OCI-LY3 (cell line): ENCODE measurements around the gene TTC7B.

ENCODE experiments used
- CTCF ChIP-seq: fragments of 200-600, 300-600 bp; sonication (generic); IDR thresholded peaks from 2 replicates; pipeline ENCODE4 v1.5.1; 2014; ENCODE audit warnings: antibody characterized with exemption, low read length, low read depth
- EZH2phosphoT487 ChIP-seq: fragments of 200-600 bp; shearing (Covaris generic); IDR thresholded peaks from 2 replicates; pipeline ENCODE4 v1.6.1; 2018; ENCODE audit warnings: antibody characterized with exemption, mixed run types, low read depth

GRCh38 chr14:90784621-90785270 lies 31.5 kb downstream of the TTC7B start:
- TF ChIP-seq EZH2phosphoT487, result no peak
- TF ChIP-seq CTCF, result no peak
